HG03558 (cell line): ENCODE data around the gene OR4E2.
"Not testable (repeated sequence)": the region's sequence is repeated elsewhere in the genome, so short reads cannot be mapped to it uniquely, and the experiment has no call there.

Experiments used
- ATAC-seq: cut with Tn5 transposase; IDR thresholded peaks from one replicate; pipeline ENCODE4 v1.9.1; 2021; ENCODE audit warnings: moderate number of reproducible peaks; ENCODE audit not compliant: unreplicated experiment; ENCODE audit errors: extremely low read depth

OR4E2 gene, protein sequence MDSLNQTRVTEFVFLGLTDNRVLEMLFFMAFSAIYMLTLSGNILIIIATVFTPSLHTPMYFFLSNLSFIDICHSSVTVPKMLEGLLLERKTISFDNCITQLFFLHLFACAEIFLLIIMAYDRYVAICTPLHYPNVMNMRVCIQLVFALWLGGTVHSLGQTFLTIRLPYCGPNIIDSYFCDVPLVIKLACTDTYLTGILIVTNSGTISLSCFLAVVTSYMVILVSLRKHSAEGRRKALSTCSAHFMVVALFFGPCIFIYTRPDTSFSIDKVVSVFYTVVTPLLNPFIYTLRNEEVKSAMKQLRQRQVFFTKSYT

DNA sequence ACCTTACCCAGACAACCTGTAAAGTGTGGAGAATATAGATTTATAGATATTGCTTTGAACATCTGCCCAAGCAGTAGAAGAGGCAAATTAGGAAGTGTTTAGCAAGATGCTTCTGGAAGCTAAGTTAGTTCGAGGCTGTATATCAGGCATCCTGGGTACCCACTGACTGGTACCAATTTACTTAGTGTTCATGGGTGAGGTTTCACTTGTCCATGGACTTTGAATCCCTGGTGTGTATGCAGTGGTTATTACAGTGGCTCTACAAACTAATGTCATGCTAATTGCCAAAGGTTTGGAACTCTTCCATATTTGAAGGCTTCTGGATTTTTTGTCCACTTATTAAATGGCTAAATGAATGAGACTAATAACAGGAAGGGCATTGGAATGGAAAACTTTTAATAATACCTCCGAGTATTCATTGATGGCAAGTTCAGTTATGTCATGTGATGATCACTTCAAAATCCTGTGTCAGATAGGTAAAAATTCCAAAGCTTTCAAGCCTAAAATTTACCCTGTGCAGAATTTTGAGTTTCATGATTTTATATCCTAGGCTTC, at the start of gene OR4E2:
Gene OR4E2, plus strand, starts transcription at position 505 of the 555 bp plus-strand sequence. CDS start 11,248 bp downstream, outside the sequence.
- ATAC-seq: no peak

DNA sequence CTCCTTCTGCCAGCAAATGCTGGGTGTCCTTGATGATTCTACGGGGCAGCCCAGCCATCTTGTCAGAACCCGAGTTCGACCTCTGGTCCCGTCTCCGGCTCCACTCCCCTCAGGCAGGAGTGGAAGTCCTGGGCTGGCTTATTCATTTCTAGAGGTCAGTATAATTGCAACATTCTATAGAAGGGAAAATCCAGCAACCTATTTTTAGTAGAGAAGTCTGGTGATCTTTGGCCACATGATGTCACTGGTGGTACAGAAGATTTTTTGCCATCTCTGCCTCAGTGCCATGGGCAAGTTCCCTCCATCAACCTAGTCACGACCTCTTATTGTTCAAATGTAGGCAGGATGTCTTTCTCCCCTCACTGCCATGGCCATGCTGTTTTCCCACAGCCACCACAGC, 41.3 kb upstream of the OR4E2 start:
- no peak for ATAC-seq

GRCh38 chr14:21614240-21614639, 39.4 kb upstream of the OR4E2 start:
- no peak for ATAC-seq

- ATAC-seq: no peak
Measured at GRCh38 chr14:21617614-21618013, 36.0 kb upstream of the OR4E2 start.

DNA sequence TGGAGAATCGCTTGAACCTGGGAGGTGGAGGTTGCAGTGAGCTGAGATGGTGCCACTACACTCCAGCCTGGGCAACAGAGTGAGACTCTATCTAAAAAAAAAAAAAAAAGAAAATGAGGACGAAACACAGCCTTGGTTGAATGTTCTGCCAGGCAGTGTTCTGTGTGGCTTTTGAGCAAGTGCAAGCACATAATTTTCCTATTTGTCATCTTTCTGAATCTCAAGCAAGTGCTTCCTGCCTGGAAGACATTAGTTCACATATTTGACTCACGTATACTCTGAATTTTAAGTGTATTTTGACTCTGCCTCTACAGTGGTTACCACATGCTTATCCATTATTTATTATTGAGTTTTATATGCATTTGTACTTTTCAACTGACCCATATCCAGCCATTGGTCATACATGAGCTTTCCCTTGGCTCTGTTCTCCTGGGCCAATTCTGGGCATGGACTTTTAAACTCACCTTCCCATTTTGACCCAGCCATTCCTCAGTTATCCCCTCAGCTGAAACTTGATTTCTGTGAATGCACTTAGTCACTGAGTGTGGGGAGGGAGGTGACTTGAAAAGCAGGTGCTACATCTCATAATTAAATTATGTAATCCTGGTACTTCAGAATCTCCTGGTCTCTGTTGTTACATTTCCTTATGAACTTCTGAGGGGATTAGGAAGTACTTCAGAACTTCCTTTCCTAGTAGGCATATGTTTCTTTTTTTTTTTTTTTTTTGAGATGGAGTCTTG, 27.0 kb upstream of the OR4E2 start:
- no peak for ATAC-seq

DNA sequence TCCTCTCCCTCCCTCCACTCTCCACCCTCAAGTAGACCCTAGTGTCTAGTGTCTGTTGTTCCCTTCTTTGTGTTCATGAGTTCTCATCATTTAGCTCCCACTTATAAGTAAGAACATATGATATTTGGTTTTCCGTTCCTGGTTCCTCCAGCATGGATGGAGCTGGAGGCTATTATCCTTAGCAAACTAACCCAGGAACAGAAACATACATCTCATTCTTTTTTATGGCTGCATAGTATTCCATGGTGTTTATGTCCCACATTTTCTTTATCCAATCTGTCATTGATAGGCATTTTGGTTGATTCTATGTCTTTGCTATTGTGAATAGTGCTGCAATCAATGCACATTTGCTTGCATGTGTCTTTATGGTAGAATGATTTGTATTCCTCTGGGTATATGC, 23.1 kb upstream of the OR4E2 start:
- not testable (repeated sequence) for ATAC-seq

GRCh38 chr14:21631084-21631483, 22.6 kb upstream of the OR4E2 start:
- ATAC-seq: no peak

GRCh38 chr14:21634840-21635239, 18.8 kb upstream of the OR4E2 start, which contains the start of gene OR10G2:
TSS of gene OR10G2 (minus strand) at chr14:21634940. CDS start at chr14:21634842, 98 bp downstream.
- no peak for ATAC-seq

DNA sequence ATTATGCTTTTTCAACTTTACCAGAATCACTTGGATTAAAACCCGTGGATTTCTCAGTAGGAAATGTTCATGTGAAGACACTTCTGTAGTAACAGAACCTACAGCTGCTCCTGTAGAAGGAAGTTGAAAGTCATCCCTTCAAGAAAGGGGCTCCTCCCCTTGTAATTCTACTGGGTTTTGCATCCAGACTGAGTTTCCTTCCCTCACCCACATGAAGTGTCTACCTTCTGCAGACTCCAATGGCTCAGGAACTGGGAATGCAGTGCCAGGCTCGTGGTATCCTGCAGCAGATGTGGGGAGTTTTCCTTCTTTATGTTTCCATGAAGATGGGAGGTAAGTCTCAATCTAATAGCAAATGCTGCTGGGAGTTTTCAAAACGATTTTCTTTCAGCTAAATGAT, 11.0 kb upstream of the OR4E2 start:
- ATAC-seq: no peak

DNA sequence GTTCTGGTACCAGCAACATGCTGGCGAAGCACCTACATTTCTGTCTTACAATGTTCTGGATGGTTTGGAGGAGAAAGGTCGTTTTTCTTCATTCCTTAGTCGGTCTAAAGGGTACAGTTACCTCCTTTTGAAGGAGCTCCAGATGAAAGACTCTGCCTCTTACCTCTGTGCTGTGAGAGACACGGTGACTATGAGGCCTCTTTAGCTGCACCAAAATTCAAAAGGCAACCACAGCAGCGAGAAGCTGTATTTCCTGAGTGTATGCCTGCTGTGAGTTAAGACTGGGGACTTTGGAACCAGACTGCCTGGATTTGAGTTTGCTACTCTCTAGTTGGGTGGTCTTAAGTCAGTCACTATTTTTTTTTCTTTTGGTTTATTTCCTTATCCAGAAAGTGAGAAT, 10.2 kb upstream of the OR4E2 start:
- ATAC-seq: no peak

GRCh38 chr14:21647380-21647779, 6.3 kb upstream of the OR4E2 start:
- ATAC-seq: no peak

DNA sequence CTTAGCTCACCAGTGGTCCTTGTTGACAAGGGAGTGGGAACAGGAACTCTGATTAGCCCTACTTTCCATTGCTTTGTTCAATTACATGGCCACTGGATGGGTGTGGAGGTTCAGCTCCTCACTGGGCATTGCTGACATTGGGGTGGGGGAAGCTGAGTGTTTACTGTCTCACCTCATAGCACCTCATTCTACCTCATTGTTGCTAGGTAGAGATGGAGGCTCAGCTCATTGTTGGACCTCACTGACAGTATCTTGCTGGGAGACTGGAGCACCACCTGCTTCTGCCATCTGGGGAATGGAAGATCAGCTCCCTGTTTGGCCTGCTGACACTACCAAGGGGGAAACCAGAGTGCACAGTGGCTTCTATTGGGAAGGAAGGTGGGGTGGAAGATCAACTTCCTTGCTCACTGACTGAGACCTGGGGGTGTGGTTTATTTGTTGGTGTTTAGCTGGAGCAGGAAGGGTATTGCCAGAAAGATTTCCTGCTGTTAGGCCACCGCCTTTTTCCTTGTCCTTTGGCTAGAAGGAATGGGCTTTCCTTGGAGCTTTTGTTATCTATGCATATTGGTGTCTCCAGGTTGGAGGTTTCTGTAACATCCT, 1.3 kb upstream of the OR4E2 start:
- no peak for ATAC-seq

DNA sequence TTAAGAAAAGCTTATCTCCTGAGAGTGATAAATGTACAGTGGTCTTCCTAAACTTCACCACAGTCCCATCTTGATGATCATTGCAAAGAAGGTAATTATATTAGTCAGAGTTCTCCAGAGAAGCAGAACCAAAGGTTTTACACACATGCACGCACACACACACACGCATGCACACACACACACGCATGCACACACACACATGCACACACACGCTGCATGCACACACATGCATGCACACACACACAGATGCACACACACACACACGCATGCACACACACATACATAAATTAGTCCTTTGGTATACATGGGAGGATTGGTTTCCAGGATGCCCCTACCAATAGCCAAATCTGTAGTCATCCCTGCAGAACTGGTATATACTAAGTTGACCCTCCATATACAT, 580 bp downstream of the OR4E2 start:
- no peak for ATAC-seq

DNA sequence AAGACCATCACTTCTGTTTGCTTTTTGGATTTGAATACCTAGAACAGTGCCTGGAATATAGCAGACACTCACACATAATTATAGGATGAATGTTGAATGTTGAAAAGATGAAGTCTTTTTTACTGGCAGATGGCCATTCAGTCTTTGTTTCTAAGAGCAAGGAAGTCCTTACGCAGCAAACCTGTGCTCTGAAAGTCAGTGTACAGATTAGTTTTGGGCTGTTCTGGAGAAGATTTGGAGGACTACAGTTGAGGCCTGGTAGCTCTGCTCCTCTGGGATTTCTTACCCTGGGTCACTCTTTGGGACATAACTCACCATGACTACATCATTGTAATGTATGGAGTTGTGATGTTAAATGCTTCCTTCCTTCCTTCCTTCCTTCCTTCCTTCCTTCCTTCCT, 3.3 kb downstream of the OR4E2 start:
- ATAC-seq: no peak

- ATAC-seq: no peak
Measured at GRCh38 chr14:21668377-21668776, 14.7 kb downstream of the OR4E2 start.

- no peak for ATAC-seq
Measured at GRCh38 chr14:21669284-21669683, 15.6 kb downstream of the OR4E2 start.

DNA sequence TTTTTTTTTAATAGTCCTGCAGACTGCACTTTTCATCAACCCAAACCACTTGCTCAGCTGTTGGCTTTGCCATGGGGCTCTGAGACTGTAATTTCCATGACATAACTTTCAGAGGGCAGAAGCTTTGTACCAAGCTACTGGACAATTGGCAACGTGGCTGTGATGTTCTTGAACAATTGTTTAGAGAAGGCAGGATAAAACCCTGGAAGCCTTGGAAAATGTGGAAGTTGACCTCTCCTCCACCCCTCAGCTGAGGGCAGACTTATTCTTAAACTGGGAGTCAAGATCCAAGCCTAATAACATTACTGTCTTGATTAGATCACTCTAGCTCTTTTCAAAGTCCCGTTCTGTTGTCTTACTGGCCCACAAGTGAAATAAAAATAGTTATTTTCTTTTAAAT, 17.7 kb downstream of the OR4E2 start:
- no peak for ATAC-seq

DNA sequence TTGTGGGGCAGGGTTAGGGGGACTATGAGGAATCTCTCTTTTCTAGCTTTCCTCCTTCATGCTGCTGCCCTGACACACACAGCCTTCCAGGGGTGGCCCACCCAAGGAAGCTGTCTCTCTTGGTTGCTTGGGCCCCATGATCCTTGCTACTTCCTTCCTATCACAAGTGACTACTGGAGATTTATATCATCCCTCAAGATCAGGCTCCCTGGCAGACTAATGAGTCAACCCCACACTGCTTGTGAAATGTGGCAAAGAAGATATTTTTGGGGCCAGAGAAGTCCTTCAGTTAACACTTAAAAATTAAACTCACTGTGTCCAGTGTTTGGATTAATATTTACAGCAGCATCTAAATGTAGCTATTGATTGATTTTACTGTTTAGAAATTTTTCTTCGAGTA, 18.5 kb downstream of the OR4E2 start:
- no peak for ATAC-seq

GRCh38 chr14:21673718-21674117, 20.1 kb downstream of the OR4E2 start, which contains the start of gene OR4E1:
TSS of gene OR4E1 (minus strand) at chr14:21673818. CDS start at chr14:21670935, 2,883 bp downstream.
- no peak for ATAC-seq

DNA sequence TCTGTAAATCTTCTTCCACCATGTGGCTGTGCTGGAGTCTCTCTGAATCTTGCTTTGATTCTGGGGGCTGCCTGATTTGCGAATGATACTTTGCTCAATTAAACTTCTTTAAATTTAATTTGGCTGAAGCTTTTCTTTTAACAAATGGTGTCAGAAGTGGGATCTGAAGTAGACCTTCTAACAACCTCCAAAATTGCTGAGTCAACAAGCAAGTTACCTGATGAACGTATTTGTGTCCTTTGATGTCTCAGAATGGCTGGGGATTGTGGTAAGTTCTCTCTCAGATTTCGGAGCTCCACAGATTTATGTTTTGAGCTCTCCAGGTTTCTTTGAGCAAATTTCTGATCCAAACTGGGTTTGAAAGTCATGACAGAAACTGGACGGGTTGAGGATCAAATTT, 21.9 kb downstream of the OR4E2 start:
- no peak for ATAC-seq

- no peak for ATAC-seq
Measured at GRCh38 chr14:21680072-21680471, 26.4 kb downstream of the OR4E2 start.
